ENCODE measurements around the gene RAPGEF2. TPM values are rescaled to one million over a fixed set of nuclear protein-coding genes. Genes with fewer than 3 reads are reported as not detected.

RAPGEF2 gene
- total and polyA plus RNA-seq, 2 experiments from 2014 or later: 17.3 to 96.0 TPM

- H3K27ac ChIP-seq: no peak overlapping the region
Measured at GRCh38 chr4:159290321-159291030, 187.6 kb downstream of the RAPGEF2 start.

DNA sequence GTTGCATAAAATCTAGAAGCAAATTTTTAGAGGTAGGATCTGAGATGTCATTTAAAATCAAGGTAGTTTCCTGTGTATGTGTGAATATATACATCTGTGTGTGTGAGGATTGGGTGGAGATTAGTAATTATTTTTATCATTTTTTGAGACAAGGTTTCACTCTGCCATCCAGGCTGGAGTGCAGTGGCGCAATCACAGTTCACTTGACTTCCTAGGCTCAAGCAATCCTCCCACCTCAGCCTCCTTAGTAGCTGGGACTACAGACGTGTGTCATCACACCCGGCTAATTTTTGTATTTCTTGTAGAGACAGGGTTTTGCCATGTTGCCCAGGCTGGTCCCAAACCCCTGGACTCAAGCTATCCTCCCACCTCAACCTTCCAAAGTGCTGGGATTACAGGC lies 188.3 kb downstream of the RAPGEF2 start:
- no peak for TF ChIP-seq CTCF (IDR thresholded peaks at IDR 0.05; ENCODE audit: low read depth, low read length)
- H3K27ac ChIP-seq: no peak overlapping the region
- H3K4me1 ChIP-seq (ENCODE audit: low read depth): peaks cover 10% of the 10 kb centered on the region
- no peak for DNase-seq (ENCODE audit: low read depth in 1 of 2, low spot score in 1 of 2)
- no peaks in the 10 kb centered on the region for H3K9me3 ChIP-seq (ENCODE audit: low read depth)
- no peaks in the 10 kb centered on the region for H3K27me3 ChIP-seq
- no peaks in the 10 kb centered on the region for H3K36me3 ChIP-seq
- no peak overlapping the region for H3K4me3 ChIP-seq

More at GRCh38 chr4:159290321-159291030, 187.6 kb downstream of the RAPGEF2 start:
- Histone ChIP-seq H3K4me3 (no peak overlapping the region), H3K9me3 (ENCODE audit: low read depth) (no peaks in the 10 kb centered on the region), H3K36me3 (no peaks in the 10 kb centered on the region), H3K4me1 (ENCODE audit: low read depth) (peaks cover 6% of the 10 kb centered on the region), H3K27me3 (no peaks in the 10 kb centered on the region)
- DNase-seq (ENCODE audit: low read depth in 1 of 2, low spot score in 1 of 2): no peak
- TF ChIP-seq CTCF (IDR thresholded peaks at IDR 0.05; ENCODE audit: low read depth, low read length): no peak

GRCh38 chr4:159292137-159292896 lies 189.4 kb downstream of the RAPGEF2 start:
- Histone ChIP-seq H3K27me3 (no peaks in the 10 kb centered on the region), H3K9me3 (ENCODE audit: low read depth) (no peaks in the 10 kb centered on the region), H3K4me3 (no peak overlapping the region), H3K36me3 (no peaks in the 10 kb centered on the region), H3K4me1 (ENCODE audit: low read depth) (peaks cover 20% of the 10 kb centered on the region), H3K27ac (no peak overlapping the region)
- peak in 1 of 2 donors; percentile 35 for DNase-seq (ENCODE audit: low read depth in 1 of 2, low spot score in 1 of 2)
- TF ChIP-seq CTCF (IDR thresholded peaks at IDR 0.05; ENCODE audit: low read depth, low read length): no peak

DNA sequence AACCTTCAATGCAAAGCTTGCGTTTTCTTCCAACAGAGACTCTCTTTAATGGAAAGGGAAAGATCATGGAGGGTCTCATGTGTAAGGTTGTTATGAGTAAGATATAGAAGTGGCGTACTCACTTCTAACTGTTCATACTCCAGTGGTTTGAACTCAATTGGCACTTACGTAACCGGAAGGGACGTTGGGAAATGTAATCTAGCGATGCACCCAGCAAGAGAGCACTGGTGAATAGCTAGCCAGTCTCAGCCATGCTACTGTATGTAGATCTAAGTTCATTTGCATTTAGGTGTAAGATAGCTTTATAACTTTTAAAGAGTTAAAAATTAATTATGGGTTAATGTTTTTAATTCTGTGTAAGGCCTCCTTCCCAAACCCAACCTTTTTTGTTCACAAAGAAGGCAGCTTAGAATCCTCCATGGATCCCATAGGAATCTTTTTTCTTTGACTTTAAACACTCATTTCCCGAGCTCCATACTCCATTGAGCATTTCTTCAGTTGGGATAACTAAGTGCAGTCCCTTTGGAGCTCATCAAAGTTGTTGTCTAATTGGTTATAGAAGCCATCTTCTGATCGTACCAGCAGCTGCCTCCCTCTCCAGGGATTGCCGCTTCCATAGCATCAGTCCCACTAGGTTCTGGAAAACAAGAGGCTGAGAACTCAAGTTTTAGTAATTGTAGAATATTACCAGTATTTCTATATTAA lies 191.1 kb downstream of the RAPGEF2 start:
- peaks cover 34% of the 10 kb centered on the region for H3K4me1 ChIP-seq (ENCODE audit: low read depth)
- no peak for DNase-seq (ENCODE audit: low read depth in 1 of 2, low spot score in 1 of 2)
- no peaks in the 10 kb centered on the region for H3K36me3 ChIP-seq
- no peak overlapping the region for H3K4me3 ChIP-seq
- no peak for TF ChIP-seq CTCF (IDR thresholded peaks at IDR 0.05; ENCODE audit: low read depth, low read length)
- H3K27ac ChIP-seq: no peak overlapping the region
- H3K9me3 ChIP-seq (ENCODE audit: low read depth): no peaks in the 10 kb centered on the region
- H3K27me3 ChIP-seq: no peaks in the 10 kb centered on the region

DNA sequence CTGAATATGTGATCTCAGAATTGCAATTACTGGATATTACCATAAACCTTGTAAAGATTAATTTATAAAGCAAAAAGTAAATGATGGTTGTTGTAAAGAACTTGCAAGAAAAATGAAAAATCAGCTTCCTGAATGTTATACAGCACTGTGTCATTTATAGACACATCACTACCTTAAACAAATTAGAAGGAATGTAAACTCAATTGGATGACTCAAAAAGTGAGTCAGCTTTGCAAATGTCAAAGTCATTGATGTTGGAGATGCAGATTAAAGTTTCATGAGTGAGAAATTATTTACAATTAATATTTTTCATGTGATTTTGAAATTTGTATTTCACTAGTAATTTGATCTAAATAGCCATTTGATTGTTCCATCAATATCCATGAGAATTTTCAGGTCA lies 193.2 kb downstream of the RAPGEF2 start:
- Histone ChIP-seq H3K4me1 (ENCODE audit: low read depth) (peaks cover 28% of the 10 kb centered on the region), H3K27me3 (no peaks in the 10 kb centered on the region), H3K36me3 (no peaks in the 10 kb centered on the region), H3K27ac (no peak overlapping the region), H3K9me3 (ENCODE audit: low read depth) (no peaks in the 10 kb centered on the region), H3K4me3 (no peak overlapping the region)
- DNase-seq (ENCODE audit: low read depth in 1 of 2, low spot score in 1 of 2): no peak
- TF ChIP-seq CTCF (IDR thresholded peaks at IDR 0.05; ENCODE audit: low read depth, low read length): no peak
